HG03571 (cell line): ENCODE results near the gene ZDHHC20.
A peak's percentile ranks its signal among the peaks of the same experiment; 100 is the strongest.

Experiments
- ATAC-seq: cut with Tn5 transposase; IDR thresholded peaks from one replicate; pipeline ENCODE4 v1.9.1; 2021; ENCODE audit not compliant: unreplicated experiment

Gene ZDHHC20, protein sequence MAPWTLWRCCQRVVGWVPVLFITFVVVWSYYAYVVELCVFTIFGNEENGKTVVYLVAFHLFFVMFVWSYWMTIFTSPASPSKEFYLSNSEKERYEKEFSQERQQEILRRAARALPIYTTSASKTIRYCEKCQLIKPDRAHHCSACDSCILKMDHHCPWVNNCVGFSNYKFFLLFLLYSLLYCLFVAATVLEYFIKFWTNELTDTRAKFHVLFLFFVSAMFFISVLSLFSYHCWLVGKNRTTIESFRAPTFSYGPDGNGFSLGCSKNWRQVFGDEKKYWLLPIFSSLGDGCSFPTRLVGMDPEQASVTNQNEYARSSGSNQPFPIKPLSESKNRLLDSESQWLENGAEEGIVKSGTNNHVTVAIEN

DNA sequence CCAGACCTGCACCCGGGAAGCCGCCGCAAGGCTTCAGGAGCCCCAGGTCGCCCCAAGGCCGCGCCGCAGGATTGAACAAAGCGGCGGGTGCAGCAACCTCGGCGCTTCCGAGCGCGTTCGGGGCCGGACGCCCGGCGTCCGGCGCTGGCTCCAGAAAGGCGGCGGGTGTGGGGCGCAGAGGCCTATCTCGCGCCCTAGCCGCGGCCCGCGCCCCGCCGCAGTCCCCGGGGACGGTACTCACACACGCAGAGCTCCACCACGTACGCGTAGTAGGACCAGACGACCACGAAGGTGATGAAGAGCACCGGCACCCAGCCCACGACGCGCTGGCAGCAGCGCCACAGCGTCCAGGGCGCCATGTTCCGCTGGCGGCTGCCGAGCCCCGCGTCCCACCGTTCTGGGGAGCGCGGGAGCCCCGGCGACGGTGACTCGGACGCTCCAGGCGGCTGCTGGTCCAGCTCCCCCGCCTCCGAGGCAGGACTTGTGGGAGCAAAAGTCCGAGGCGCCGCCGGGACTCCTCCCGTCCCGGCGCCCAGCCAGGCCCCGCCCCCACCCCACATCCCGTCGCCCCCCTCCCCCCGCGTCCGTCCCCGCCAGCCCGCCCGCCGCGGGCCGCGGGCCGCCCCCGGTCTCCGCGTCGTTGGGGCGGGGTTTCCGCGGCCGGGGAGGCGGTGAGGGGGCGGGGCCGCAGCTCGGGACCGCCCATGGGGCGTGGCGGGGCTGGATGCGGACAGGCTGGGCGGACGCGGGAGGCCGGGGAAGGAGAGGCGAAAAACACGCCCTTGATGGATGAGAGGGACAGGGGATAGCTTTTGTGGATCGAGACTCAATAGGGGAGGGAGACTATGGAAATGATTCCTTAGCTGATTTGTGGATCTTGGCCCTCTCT, at the start of gene ZDHHC20:
TSS of gene ZDHHC20 (minus strand) at position 491 of the 889 bp plus-strand sequence. CDS start at position 359, 132 bp downstream.
- peak; percentile 86 for ATAC-seq

DNA sequence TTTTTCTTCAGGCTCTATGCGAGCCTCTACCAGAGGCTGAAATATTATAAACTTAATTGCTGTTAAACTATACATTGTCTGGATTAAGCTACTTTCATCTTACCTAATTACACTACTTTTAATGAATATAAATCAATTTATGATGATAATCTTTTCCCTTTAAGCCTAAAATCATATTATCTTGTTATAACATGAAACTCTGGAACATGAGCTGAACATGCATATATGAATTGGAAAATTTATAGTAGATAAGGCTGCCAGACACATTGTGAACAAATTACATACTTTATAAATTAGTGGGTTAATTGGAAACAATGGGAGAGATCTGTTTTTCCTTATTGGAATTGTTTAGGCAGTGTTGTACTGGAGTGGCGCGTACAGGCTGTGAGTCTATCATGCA, 45.3 kb upstream of the ZDHHC20 start:
- ATAC-seq, result no peak

DNA sequence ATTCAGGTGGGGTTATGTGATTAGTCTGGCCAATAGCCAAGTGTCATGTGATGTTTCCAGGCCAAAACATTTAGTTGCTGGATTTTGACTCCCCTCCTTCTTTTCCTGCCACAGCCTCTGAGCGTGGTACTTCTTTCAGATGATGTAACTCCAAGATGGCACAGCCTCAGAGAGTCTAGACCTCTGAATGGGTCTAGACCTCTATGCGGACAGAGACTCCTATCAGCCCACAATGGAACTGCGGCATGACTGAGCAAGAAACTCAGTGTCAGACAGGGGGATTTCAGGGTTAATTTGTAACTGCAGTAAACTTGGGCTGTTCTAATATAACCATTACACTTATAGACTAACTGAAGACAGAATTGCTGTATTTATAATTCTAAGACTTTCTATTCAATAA, 42.6 kb upstream of the ZDHHC20 start:
- ATAC-seq, result no peak

DNA sequence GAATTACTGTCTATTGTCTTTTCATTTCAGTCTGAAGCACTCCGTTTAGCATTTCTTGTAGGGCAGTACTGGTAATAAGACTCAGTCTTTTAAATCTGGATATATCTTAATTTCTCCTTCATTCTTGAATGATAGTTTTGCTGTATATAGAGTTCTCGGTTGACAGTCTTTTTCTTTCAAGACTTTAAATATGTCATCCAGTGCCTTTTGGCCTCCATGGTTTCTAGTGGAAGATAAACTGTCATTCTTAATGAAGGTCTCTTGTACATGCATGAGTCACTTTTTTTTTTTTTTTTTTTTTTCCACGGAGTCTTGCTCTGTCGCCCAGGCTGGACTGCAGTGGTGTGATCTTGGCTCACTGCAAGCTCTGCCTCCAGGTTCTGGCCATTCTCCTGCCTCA, 27.2 kb upstream of the ZDHHC20 start:
- no peak for ATAC-seq

DNA sequence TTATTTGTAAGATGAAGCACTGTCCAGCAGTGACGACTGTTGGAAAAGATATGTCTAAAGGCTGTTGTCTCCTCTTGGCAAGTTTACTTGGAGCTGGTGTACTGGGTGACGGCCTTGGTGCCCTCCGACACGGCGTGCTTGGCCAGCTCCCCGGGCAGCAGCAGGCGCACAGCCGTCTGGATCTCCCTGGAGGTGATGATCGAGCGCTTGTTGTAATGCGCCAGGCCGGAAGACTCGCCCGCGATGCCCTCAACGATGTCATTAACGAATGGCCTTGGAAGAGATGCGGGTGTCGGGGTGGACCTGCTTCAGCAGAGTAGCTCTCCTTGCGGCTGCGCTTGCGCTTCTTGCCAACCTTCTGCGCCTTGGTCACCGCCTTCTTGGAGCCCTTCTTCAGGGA, 24.6 kb upstream of the ZDHHC20 start:
- ATAC-seq, result no peak

DNA sequence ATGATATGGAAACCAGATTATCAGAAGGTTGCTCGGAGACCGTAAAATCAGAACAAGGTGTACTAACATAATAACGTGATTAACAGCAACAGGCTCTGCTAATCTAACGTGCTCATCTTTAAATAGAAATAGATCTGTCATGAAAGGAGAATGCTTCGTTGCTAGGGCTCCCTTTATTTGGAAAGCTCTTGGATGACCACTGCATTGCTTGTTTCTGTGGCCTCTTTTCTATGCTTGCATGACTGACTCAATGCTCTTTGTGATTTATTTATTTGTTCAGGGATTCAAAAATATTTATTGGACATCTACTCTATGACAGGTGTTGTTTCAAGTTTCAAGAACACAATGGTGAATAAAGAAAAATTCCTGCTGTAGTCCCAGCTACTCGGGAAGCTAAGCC, 22.3 kb upstream of the ZDHHC20 start:
- no peak for ATAC-seq

DNA sequence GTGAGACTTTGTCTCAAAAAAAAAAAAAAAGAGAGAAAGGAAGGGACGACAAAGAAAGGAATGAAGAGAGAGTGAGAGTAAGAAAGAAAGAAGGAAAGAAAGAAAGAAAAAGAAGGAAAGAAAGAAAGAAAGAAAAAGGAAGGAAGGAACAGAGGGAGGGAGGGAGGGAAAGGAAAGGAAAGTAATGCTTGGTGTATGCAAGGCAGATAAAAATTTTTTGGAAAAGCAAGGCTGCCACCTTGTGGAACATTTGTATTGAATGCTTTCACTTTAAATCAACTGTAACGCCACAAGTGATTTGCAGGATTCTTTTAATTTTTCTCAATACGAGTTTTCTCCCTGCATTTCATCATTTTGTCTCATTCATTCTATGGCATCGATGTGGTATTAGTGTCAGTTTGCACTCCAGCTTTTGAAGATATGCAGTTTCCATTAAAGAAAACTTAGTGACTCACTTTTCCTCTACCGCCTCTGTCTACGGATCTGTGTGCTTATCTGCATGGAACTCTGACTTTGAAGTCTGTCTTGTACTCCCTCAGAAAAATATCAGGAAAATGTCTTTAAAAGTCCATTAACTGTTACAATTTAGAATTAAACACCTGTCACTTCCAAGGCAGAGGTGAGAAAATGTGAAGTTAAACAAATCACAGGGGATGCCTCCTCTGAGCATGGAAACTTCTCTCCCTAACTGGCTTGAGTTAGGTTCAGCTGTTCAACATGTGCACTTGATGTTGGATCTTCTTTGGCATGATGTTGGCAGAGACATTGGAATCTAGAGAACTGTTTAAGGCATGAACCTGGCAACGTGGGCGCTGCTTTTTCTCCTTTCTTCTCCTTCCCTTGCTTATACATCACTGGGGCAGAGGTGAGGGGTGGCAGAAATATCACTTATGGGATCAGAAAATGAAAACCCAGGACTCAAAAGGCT, 20.0 kb upstream of the ZDHHC20 start:
- ATAC-seq, result no peak

DNA sequence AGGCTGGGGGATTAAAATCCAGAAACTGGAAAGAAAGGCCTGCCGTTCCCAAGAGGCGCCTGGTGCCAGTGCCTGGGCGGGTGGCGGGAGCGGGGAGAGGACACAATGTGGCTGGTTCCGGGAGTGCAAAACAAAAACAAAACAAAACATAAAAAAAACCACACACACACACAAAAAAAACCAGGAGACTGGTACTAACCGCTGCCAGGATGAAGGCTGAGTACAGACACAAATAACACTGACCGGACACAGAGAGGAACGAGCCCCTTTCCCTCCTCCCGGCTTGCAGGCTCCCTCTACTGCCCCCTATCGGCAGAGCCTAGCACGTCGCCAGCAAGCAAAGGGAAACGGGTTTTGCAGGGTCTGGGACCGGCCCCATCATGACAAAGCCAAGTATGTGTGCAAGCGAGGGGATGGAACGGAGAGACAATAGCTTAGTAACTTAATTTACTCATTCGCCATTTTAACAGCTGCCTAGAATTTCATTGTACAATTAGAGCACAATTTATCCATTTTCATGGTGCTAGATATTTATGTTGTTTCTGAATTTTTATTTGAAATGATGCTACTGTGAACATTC, 17.9 kb upstream of the ZDHHC20 start:
- no peak for ATAC-seq

DNA sequence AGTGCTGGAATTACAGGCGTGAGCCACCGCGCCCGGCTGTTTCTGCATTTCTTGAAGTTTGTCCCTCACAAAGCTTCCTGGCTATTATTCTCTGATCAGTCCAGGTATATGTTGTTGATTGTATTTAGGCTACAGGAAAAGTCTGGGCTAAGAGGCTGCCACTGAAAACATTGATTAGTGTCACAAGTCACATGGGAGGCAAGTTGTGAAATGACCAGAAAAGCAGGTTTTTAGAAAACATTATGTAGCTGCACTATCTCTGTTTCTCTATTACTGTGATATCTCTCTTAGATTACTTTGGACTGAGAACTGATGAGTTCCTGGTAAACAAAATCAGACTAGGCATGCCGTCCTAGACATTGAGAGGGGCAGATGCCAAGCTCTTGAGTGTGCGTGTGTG, 16.0 kb upstream of the ZDHHC20 start:
- no peak for ATAC-seq

DNA sequence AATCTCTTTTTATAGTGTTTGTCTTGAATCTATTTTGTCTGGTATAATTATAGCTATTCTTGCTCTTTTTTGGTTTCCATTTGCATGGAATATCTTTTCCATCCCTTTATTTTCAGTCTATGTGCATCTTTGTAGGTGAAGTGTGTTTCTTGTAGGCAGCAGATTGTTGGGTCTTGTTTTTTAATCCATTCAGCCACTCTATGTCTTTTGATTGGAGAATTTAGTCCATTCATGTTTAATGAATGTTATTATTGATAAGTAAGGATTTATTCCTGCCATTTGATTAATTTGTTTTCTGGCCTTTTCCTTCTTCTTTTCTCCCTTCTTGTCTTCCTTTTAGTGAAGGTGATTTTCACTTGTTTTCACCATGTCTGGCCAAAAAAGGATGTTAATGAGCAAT, 11.7 kb upstream of the ZDHHC20 start:
- no peak for ATAC-seq

DNA sequence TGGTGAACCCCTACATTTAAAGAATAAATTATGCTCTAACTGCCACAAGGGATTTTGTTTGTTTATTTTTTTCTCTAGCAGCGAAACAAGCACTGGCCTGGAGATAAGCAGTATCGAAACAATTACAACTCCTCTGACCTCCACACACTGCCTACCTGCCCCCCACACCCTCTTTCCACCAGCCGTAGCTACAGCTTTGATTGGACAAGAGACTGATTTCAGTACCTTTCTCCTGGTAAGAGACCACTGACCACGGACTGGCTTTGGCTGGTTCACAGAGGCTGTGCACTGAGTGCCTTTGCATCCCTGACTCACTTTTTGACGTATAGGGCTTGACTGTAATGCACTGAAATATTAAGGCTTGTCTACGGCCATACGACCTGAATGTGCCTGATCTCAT, 7.4 kb upstream of the ZDHHC20 start:
- no peak for ATAC-seq

DNA sequence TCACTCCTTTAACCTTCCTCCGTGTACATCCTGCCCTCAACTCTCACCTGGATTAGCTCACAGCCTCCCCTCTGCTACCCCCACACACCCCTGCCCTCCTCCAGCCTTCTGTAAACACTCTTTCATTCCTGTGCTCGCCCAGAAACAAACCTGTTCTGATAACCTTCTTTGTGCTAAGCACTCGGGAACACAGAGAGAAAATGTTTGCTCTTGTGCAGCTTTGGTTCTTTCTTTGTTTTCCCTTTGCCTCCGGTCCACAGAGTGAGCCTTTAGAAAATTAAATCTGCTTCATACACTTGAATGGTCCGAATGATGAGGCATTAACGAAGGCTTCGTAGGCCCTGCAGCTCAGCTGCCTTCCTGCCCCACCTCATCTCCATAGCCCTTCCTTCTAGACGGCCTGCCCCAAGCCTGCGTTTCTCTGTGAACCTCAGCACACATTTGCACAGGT, 6.6 kb upstream of the ZDHHC20 start:
- ATAC-seq, result no peak

DNA sequence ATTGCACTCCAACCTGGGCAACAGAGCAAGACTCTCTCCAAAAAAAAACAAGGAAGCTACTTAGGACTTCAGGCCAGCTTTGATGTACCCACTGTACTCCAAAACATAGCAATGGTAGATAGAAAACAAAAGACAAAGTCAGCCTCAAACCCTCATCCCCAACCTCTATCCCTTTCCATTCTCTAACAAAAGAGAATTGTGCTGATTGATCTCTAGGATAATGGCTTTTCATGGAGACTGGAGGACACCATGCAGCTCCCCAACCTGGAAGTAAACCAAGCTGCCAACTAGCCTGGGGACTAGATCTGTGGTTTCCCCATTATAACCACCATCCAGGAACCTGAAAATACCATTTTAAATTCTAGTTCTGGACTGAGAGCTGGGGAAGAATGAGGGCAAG, 4.3 kb upstream of the ZDHHC20 start:
- ATAC-seq, result no peak

DNA sequence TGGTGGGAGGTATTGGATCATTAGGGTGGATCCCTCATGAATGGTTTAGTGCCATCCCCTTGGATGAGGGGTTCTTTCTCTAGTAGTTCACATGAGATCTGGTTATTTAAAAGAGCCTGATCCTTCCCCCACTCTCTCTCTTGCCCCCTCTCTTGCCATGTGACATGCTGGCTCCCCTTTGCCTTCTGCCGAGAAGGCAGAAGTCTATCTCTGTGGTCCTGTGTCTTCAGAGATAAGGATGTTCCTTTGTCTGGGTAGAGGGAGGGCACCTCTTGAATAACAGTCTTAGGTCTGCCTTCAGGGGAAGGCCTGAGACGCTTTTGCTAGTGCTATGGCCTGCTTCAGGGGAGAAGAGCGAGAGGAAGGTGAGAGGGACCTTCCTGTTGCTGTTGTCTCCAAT, 2.0 kb upstream of the ZDHHC20 start:
- ATAC-seq, result no peak

DNA sequence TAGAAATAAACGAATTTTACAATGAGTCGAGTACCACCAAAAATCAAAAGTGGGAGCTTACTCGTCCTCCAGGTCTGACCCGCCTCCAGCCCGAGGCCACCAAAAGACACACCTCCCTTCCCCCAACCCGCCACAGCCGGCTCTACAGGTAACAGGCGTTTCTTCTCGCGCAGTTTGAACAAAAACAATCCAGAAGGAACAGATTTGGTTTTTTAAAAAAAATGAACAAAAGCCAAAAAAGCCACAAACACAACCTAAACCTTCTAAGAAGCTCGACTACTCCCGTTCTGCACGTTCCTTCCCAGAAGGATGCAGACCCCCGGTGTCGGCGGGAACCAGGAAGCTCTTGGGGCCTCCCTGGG, 671 bp downstream of the ZDHHC20 start:
- peak; percentile 29 for ATAC-seq

DNA sequence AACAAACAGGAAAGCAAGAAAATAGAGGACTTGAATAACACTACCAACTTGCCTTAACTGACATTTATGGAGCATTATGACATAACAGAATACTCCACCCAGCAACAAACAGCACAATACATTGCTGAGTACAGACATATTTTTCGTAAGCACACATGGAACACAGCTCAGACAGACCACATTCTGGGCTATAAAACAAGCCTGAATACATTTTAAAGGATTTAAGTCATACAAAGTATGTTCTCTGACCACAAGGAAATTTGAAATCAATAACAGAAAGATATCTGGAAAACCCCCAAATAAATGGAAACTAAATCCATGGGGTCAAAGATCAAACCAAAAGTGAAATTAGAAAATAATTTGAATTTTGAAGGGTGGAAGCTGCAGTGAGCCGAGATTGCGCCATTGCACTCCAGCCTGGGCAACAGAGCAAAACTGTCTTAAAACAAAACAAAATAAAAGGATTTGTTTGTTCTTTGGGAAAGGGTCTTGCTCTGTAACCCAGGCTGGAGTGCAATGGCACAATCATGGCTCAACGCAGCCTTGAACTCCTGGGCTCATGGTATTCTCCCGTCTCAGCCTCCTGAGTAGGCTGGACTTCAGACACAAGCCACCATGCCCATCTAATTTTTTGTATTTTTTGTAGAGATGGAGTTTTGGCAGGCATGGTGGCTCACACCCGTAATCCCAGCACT, 5.6 kb downstream of the ZDHHC20 start:
- no peak for ATAC-seq

DNA sequence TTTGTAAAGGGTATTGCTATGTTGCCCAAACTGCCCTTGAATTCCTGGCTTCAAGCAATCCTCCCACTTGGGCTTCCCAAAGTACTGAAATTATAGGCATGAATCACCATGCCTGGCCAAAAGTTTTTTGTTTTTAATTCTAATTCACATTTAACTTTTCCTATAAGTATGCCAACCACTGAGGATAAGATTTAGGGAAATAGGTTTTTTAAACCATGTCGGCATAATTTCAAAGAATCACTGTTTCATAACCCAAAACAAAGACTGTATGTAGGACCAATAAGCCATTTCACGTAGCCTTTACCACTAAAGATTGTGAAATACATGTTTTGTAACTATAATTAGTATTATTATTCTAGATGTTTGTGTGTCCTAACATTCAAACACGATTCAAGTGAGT, 8.2 kb downstream of the ZDHHC20 start:
- ATAC-seq, result no peak

DNA sequence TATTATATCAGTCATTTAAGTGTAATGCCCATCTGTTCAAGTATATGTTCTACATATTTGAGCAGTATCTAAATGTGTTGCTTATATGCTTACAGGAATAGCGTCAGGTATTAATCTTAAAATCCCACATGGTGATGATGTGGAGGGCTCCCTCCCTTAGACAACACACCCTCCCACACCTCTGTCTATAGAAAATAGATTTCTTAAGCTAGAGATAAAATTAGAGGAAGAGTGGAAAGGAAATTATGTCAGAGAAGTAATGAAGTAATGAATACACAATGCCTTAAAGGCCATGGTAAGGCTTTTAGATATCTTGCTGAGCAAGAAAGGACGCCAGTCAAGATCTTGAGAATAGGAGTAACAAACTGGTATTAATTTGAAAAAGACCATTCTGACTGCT, 12.4 kb downstream of the ZDHHC20 start:
- no peak for ATAC-seq

DNA sequence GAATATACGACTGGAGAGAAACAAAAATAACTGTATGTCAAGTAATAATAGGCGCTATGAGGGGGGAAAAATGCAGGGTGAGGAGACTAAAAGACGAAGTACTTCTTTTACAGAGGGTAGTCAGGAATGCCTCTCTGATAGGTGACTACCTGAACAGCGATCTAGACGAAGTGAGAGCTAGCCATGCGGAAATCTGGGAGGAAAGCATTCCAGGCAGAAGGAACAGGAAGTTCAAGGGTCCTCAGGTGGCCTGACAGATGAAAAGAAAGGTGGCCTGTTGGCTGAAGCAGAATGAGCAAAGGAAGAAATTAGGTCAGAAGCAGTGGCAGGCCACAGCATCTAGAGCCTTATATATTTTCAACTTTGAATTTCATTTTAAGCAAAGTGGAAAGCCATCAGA, 13.3 kb downstream of the ZDHHC20 start:
- ATAC-seq, result no peak

DNA sequence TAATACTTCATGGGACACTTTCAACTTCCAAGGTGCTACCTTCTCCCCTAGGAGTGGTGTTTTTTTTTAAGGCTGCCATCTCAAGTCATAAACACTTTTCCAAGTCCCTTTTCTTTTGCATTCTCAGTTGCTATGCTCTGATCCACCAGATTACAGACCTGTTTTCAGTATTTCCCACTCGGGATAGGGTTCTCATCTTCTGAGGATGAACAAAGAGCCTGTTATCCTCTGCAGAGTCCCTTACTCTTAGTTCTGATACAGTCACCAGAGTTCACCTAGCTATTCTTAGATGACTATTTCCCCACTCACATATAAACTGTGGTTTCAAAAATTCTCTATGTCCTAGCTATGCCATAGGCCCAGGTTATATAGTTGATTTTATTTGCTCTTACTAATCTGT, 15.9 kb downstream of the ZDHHC20 start:
- no peak for ATAC-seq
